ENCODE data around the gene SLC9A8.

DNA sequence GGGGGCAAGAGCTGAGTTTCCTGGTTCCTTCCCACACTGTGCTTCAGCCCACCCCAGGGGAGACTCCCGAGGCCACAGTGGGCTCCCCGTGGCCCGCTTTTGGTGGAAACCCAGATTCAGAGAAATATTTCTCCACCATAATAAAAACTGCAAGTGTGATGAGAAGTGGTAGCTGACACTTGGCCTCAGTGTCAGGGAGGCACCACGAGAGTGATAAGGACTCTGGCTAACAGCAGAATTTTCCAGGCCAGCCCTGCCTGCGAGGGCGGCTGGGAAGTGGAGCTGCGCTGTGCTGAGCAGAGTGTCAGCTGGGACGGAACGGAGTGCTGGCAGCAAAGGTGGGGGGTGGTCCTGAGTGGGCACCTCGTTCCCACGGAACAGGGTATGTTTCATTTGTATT, 80.2 kb downstream of the SLC9A8 start:
- TF ChIP-seq EZH2 (IDR thresholded peaks at IDR 0.05; ENCODE audit: borderline replicate concordance, low read depth, low read length, severe bottlenecking) (no peak), CTCF (IDR thresholded peaks at IDR 0.05; ENCODE audit: borderline replicate concordance, extremely low read depth, low read length, poor library complexity, severe bottlenecking) (no peak)
